Measurements from ENCODE around the gene ZNF69. TPM values are rescaled to one million over a fixed set of nuclear protein-coding genes. Genes with fewer than 3 reads are reported as not detected.

The ZNF69 gene
- total and polyA plus RNA-seq, 2 donors (not counting 3 experiments of a cell fraction or from before 2014, with no cell fraction given): 1.9 to 5.6 TPM

DNA sequence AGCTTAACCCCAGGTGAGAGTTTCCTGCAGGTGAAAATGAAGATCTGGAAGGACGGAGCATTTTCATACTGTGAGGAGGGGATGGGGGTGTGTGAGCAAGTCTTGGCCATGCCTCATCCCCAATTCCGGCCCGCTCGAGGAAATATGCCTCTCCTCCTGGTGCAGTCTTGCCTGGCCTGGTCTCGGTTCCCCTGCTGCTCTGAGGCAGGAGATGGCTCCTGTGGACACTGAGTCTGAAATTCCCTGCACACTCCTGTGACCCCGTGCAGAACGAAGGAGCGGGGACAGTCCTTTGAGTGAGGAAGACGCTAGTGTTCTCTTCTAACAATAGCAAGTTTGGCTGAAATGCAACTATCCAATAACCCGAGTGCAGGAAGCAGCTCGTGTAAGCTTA lies 39.4 kb upstream of the ZNF69 start:
- no peak overlapping the region for H3K9ac ChIP-seq (replicated peaks; ENCODE audit: extremely low read depth, insufficient read depth, low read length)
- H3K4me3 ChIP-seq (replicated peaks in 1 of 3; ENCODE audit: insufficient read depth in 1 of 3, low read depth in 1 of 3, low read length in 3 of 3): no peak overlapping the region
- H3K9me1 ChIP-seq (replicated peaks; ENCODE audit: control insufficient read depth, extremely low read depth, insufficient read depth, low read length): no peaks in the 10 kb centered on the region
- TF ChIP-seq POLR2AphosphoS5 (IDR thresholded peaks at IDR 0.05; ENCODE audit: insufficient read depth, low read depth, low read length) (no peak), GATA2 (IDR thresholded peaks at IDR 0.05; ENCODE audit: insufficient read depth, insufficient read length, low read depth, low read length) (no peak), JUN (IDR thresholded peaks at IDR 0.05; ENCODE audit: borderline replicate concordance, insufficient read depth, insufficient read length, low read depth) (no peak), MYC (IDR thresholded peaks at IDR 0.05; ENCODE audit: low read depth, low read length) (no peak), FOS (IDR thresholded peaks at IDR 0.05; ENCODE audit: borderline replicate concordance, insufficient read depth, low read length) (no peak), EZH2 (IDR thresholded peaks at IDR 0.05; ENCODE audit: borderline replicate concordance, low read depth, low read length, severe bottlenecking) (no peak), MAX (IDR thresholded peaks at IDR 0.05; ENCODE audit: insufficient read depth, insufficient read length) (no peak), POLR2A (IDR thresholded peaks at IDR 0.05; ENCODE audit: low read depth, low read length) (no peak)
- TF ChIP-seq, protein P1, sequence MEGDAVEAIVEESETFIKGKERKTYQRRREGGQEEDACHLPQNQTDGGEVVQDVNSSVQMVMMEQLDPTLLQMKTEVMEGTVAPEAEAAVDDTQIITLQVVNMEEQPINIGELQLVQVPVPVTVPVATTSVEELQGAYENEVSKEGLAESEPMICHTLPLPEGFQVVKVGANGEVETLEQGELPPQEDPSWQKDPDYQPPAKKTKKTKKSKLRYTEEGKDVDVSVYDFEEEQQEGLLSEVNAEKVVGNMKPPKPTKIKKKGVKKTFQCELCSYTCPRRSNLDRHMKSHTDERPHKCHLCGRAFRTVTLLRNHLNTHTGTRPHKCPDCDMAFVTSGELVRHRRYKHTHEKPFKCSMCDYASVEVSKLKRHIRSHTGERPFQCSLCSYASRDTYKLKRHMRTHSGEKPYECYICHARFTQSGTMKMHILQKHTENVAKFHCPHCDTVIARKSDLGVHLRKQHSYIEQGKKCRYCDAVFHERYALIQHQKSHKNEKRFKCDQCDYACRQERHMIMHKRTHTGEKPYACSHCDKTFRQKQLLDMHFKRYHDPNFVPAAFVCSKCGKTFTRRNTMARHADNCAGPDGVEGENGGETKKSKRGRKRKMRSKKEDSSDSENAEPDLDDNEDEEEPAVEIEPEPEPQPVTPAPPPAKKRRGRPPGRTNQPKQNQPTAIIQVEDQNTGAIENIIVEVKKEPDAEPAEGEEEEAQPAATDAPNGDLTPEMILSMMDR (IDR thresholded peaks at IDR 0.05; ENCODE audit: extremely low read depth in 1 of 2, insufficient read depth in 1 of 2, low read depth in 1 of 2, low read length in 2 of 2): no peak
- H3K36me3 ChIP-seq (ENCODE audit: control insufficient read depth in 2 of 2, extremely low read depth in 1 of 2, insufficient read depth in 2 of 2, low read length in 2 of 2): no peaks in the 10 kb centered on the region
- H3K4me1 ChIP-seq (ENCODE audit: control insufficient read depth, extremely low read depth, insufficient read depth, low read length): no peaks in the 10 kb centered on the region
- dilution Hi-C loops (cut with MboI; ENCODE audit: extremely low pct_ligation_motif_present, low sequenced_read_pairs): no loop called here
- H4K20me1 ChIP-seq (replicated peaks; ENCODE audit: control insufficient read depth, extremely low read depth, insufficient read depth, low read length): no peaks in the 10 kb centered on the region
- intact Hi-C loops (cut with micrococcal nuclease): no loop called here
- H2AFZ ChIP-seq (ENCODE audit: low read depth, low read length): no peak overlapping the region
- ChIA-PET POLR2A (no interaction called here), CTCF (no interaction called here)
- DNase-seq (ENCODE audit: low read depth, low spot score) (no peak), FAIRE-seq (no peak)
- H3K9me3 ChIP-seq (replicated peaks; ENCODE audit: control insufficient read depth, insufficient read depth, low read length): no peaks in the 10 kb centered on the region
- no peak overlapping the region for H3K4me2 ChIP-seq (ENCODE audit: insufficient read depth, low read length)
- H3K27ac ChIP-seq (ENCODE audit: insufficient read depth, low read depth, low read length): no peak overlapping the region
- H3K27me3 ChIP-seq (ENCODE audit: control insufficient read depth in 2 of 2, insufficient read depth in 2 of 2, low read length in 2 of 2): peaks cover 0 to 3% of the 10 kb centered on the region in 2 experiments
- BruUV-seq (replicated peaks): no TSS peak
- H3K79me2 ChIP-seq (ENCODE audit: control insufficient read depth, insufficient read depth, low read length): no peaks in the 10 kb centered on the region
